Cardiac fibroblast (primary cell): ENCODE data around the gene RPL10.
A peak's percentile ranks its signal among the peaks of the same experiment; 100 is the strongest.

Experiments used
- DNase-seq, 2 donors: peaks; one replicate each; pipeline versions ENCODE4 v3.0.0 to v3.0.0-alpha.2; 2010; ENCODE audit warnings: low read depth in 2 of 2
- H3K4me3 ChIP-seq, 2 donors: replicated peaks in 1 of 2; 1 replicate in 1 of 2; 2 replicates in 1 of 2; pipeline ENCODE4 v1.5.1; 2011; ENCODE audit warnings: low read depth in 2 of 2, low read length in 2 of 2, mild to moderate bottlenecking in 2 of 2, moderate library complexity in 1 of 2
- CTCF ChIP-seq: IDR thresholded peaks from one replicate; pipeline ENCODE4 v1.5.1; 2011; ENCODE audit warnings: low read depth, mild to moderate bottlenecking, low read length, inconsistent platforms

RPL10 gene

GRCh38 chrX:154371017-154371788 is 27.0 kb upstream of the RPL10 start:
- no peak for TF ChIP-seq CTCF
- DNase-seq = peak; percentile 95 to 96
- peak overlapping the region; percentile 84 to 87 for H3K4me3 ChIP-seq

- peak overlapping the region; percentile 52 to 57 for H3K4me3 ChIP-seq
- no peak for TF ChIP-seq CTCF
- DNase-seq = no peak
Observed at GRCh38 chrX:154371789-154372300, 26.3 kb upstream of the RPL10 start.

GRCh38 chrX:154372612-154373022 is 25.6 kb upstream of the RPL10 start:
- no peak for TF ChIP-seq CTCF
- DNase-seq = peak in 1 of 2 donors; percentile 60
- peak overlapping the region in 1 of 2 donors; percentile 63 for H3K4me3 ChIP-seq

- TF ChIP-seq CTCF = peak; percentile 51
- DNase-seq = peak; percentile 84 to 85
- peak overlapping the region; percentile 42 to 63 for H3K4me3 ChIP-seq
Observed at GRCh38 chrX:154373340-154374306, 24.6 kb upstream of the RPL10 start.

GRCh38 chrX:154374313-154375155 is 23.6 kb upstream of the RPL10 start, which contains the start of gene FLNA:
Gene FLNA, minus strand, starts transcription at chrX:154374634. Its CDS starts 3,389 bp downstream, at chrX:154371245.
- no peak for DNase-seq
- H3K4me3 ChIP-seq = peak within 1 kb of the TSS; percentile 42 to 63
- TF ChIP-seq CTCF = no peak

GRCh38 chrX:154375156-154375504 is 23.0 kb upstream of the RPL10 start:
- H3K4me3 ChIP-seq = peak overlapping the region in 1 of 2 donors; percentile 34
- DNase-seq = no peak
- no peak for TF ChIP-seq CTCF
